Measurements from ENCODE around the gene RNASEH2B.

The RNASEH2B gene

GRCh38 chr13:51001335-51001734 lies 91.7 kb downstream of the RNASEH2B start:
- no peak for DNase-seq (ENCODE audit: low read depth in 1 of 2, low spot score in 1 of 2)
- TF ChIP-seq POLR2AphosphoS5 (IDR thresholded peaks at IDR 0.05; ENCODE audit: low read depth), result no peak
- no peak for TF ChIP-seq SPI1 (IDR thresholded peaks at IDR 0.05; ENCODE audit: borderline replicate concordance, low read depth)
- no peak for TF ChIP-seq GABPA (IDR thresholded peaks at IDR 0.05; ENCODE audit: low read depth)
- no peak for TF ChIP-seq REST (IDR thresholded peaks at IDR 0.05; ENCODE audit: insufficient replicate concordance, low read depth)
- TF ChIP-seq CTCF (IDR thresholded peaks at IDR 0.05; ENCODE audit: insufficient read depth, low read length), result no peak
- Histone ChIP-seq H3K27me3 (ENCODE audit: insufficient read depth, poor library complexity, severe bottlenecking) (no peaks in the 10 kb centered on the region), H3K27ac (replicated peaks) (no peak overlapping the region), H3K4me3 (replicated peaks; ENCODE audit: insufficient read depth, low read length) (no peak overlapping the region)

GRCh38 chr13:51002736-51003135 lies 93.1 kb downstream of the RNASEH2B start:
- no peak for TF ChIP-seq POLR2AphosphoS5 (IDR thresholded peaks at IDR 0.05; ENCODE audit: low read depth)
- no peak for TF ChIP-seq SPI1 (IDR thresholded peaks at IDR 0.05; ENCODE audit: borderline replicate concordance, low read depth)
- TF ChIP-seq CTCF (IDR thresholded peaks at IDR 0.05; ENCODE audit: insufficient read depth, low read length), result no peak
- TF ChIP-seq GABPA (IDR thresholded peaks at IDR 0.05; ENCODE audit: low read depth), result no peak
- no peak for TF ChIP-seq REST (IDR thresholded peaks at IDR 0.05; ENCODE audit: insufficient replicate concordance, low read depth)
- H3K27me3 ChIP-seq (ENCODE audit: insufficient read depth, poor library complexity, severe bottlenecking), result no peaks in the 10 kb centered on the region

GRCh38 chr13:51003642-51004041 lies 94.1 kb downstream of the RNASEH2B start:
- TF ChIP-seq POLR2AphosphoS5 (IDR thresholded peaks at IDR 0.05; ENCODE audit: low read depth) (no peak), GABPA (IDR thresholded peaks at IDR 0.05; ENCODE audit: low read depth) (no peak), SPI1 (IDR thresholded peaks at IDR 0.05; ENCODE audit: borderline replicate concordance, low read depth) (peak; percentile 66; the same call in 1 of the 2 replicates), CTCF (IDR thresholded peaks at IDR 0.05; ENCODE audit: insufficient read depth, low read length) (no peak), REST (IDR thresholded peaks at IDR 0.05; ENCODE audit: insufficient replicate concordance, low read depth) (no peak)
- H3K4me3 ChIP-seq (replicated peaks; ENCODE audit: insufficient read depth, low read length), result no peak overlapping the region
- DNase-seq (ENCODE audit: low read depth in 1 of 2, low spot score in 1 of 2), result no peak
- no peak overlapping the region for H3K27ac ChIP-seq (replicated peaks)
- H3K27me3 ChIP-seq (ENCODE audit: insufficient read depth, poor library complexity, severe bottlenecking), result no peaks in the 10 kb centered on the region

More at GRCh38 chr13:51002736-51003135, 93.1 kb downstream of the RNASEH2B start:
- H3K27ac ChIP-seq (replicated peaks), result no peak overlapping the region
- DNase-seq (ENCODE audit: low read depth in 1 of 2, low spot score in 1 of 2), result no peak
- no peak overlapping the region for H3K4me3 ChIP-seq (replicated peaks; ENCODE audit: insufficient read depth, low read length)

Data from HL-60 (cell line).